RWPE2 (cell line): ENCODE data around the gene EGFR.

Experiments
- ATAC-seq: fragments of 200-7000 bp; cut with Tn5 transposase; 3 replicates; pipeline ENCODE4 v1.9.1; 2021; ENCODE audit warnings: low read depth
- DNase-seq: peaks from one replicate; pipeline ENCODE4 v3.0.0-alpha.2; 2020; ENCODE audit warnings: low spot score
- H3K27ac ChIP-seq: fragments of 450-650 bp; 2 replicates; pipeline ENCODE4 v1.5.1; 2017; ENCODE audit warnings: mild to moderate bottlenecking; ENCODE audit not compliant: poor library complexity, severe bottlenecking
- H3K27me3 ChIP-seq: fragments of 250-450 bp; sonication (Bioruptor Pico); 2 replicates; pipeline ENCODE4 v1.5.1; 2021; ENCODE audit warnings: mild to moderate bottlenecking, moderate library complexity; ENCODE audit not compliant: insufficient read depth, poor library complexity, severe bottlenecking
- H3K36me3 ChIP-seq: fragments of 250-450 bp; sonication (Bioruptor Pico); 2 replicates; pipeline ENCODE4 v1.5.1; 2020; ENCODE audit warnings: low read depth, mild to moderate bottlenecking, moderate library complexity
- H3K4me1 ChIP-seq: fragments of 250-450 bp; sonication (Bioruptor Pico); 2 replicates; pipeline ENCODE4 v1.5.1; 2021; ENCODE audit warnings: mild to moderate bottlenecking, moderate library complexity; ENCODE audit not compliant: insufficient read depth, poor library complexity, severe bottlenecking
- H3K4me3 ChIP-seq: fragments of 250-450 bp; sonication (Bioruptor Pico); 2 replicates; pipeline ENCODE4 v1.5.1; 2021; ENCODE audit warnings: mild to moderate bottlenecking, moderate library complexity; ENCODE audit not compliant: severe bottlenecking
- H3K9me3 ChIP-seq: fragments of 250-450 bp; sonication (Bioruptor Pico); 2 replicates; pipeline ENCODE4 v1.5.1; 2021; ENCODE audit warnings: mild to moderate bottlenecking, moderate library complexity; ENCODE audit not compliant: severe bottlenecking
- TF ChIP-seq, protein P1 (sequence below): fragments of 450-650 bp; IDR thresholded peaks from one replicate; pipeline ENCODE4 v1.5.1; 2017; ENCODE audit warnings: mild to moderate bottlenecking, moderate library complexity; ENCODE audit not compliant: poor library complexity, severe bottlenecking

The EGFR gene

DNA sequence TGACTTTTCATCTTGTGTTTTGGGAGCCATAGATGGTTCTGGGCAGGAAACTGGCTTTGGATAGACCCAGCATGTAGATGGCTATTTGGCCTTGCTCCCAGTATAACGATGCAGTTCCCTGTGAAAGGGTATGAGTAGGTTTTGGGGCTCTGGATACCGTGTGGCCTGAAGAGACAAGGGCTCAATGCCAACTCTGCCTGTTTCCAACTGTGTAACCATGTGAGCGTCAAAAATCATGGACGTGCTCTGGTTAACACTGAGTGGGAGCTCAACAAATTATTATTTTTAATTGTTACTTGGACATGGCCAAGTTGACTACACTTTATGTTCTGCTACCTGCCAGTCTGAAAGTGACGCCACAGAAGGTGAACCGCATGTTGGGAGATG, 41.8 kb downstream of the EGFR start:
- ATAC-seq (no peak), DNase-seq (no peak)
- Histone ChIP-seq H3K9me3 (no peaks in the 10 kb centered on the region), H3K4me1 (peaks cover 88% of the 10 kb centered on the region), H3K4me3 (no peak overlapping the region), H3K27me3 (no peaks in the 10 kb centered on the region), H3K36me3 (peaks cover 93% of the 10 kb centered on the region), H3K27ac (peak overlapping the region; percentile 96)
- TF ChIP-seq, protein P1, sequence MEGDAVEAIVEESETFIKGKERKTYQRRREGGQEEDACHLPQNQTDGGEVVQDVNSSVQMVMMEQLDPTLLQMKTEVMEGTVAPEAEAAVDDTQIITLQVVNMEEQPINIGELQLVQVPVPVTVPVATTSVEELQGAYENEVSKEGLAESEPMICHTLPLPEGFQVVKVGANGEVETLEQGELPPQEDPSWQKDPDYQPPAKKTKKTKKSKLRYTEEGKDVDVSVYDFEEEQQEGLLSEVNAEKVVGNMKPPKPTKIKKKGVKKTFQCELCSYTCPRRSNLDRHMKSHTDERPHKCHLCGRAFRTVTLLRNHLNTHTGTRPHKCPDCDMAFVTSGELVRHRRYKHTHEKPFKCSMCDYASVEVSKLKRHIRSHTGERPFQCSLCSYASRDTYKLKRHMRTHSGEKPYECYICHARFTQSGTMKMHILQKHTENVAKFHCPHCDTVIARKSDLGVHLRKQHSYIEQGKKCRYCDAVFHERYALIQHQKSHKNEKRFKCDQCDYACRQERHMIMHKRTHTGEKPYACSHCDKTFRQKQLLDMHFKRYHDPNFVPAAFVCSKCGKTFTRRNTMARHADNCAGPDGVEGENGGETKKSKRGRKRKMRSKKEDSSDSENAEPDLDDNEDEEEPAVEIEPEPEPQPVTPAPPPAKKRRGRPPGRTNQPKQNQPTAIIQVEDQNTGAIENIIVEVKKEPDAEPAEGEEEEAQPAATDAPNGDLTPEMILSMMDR, result no peak

DNA sequence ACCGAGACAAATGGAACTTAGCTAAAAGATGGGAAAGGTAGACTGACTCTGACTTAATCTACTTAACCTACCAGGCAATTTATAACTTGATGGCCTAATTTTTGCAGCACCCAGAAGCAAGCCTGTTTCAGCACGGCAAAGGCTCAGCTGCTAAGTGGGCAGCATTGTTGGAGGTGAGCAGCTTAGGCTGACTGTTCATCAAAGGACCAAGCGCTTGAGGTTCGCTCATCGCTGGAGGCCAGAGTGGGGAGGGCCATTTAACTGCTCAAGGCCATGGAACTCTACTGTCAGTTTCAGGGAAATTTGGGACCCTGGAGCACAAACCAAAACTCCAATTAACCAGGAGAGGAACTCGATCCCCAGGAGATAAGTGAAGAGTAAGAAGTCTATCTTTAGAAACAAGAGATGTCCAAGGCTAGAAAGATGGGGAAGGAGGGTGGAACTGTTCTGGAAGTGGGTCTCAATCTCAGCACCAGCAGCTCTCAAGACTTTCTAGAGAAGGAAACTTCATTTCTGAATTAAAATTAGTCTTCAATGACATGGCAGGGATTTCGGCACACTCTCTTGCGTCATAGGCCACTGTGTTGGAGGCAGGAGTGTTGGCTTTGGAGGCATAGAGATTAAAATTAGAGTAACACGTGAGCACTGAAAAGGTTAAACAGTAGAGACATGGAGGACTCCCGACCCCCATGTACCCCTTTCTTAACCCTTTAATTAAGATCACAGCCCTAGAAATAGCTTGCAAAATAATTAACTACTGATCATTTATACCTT, 43.1 kb downstream of the EGFR start:
- peak overlapping the region; percentile 96 for H3K27ac ChIP-seq
- ATAC-seq, result no peak
- DNase-seq, result no peak

DNA sequence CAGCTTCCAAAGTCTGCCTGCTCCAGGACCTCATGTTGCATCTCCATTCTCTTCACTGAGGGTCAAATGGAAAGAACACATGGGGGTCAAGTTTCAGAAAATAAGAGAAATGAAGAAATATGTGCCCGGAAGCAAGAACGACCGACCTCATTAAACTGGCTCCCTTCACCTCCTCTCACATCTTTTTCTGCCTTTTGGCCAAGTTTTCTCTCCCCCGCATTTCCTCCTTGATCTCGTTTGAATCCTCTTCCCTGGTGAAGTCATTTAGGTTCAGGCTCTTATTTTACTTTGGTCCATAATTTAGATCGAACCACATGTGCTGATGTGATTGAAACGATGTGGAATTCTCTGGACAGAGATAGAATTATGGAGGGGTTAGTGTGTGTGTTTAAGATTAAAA, 44.2 kb downstream of the EGFR start:
- peaks cover 92% of the 10 kb centered on the region for H3K36me3 ChIP-seq
- no peak overlapping the region for H3K4me3 ChIP-seq
- H3K4me1 ChIP-seq, result peaks cover 79% of the 10 kb centered on the region
- ATAC-seq (no peak), DNase-seq (no peak)
- TF ChIP-seq, protein P1, result no peak
- no peaks in the 10 kb centered on the region for H3K9me3 ChIP-seq
- H3K27me3 ChIP-seq, result no peaks in the 10 kb centered on the region
- peak overlapping the region; percentile 96 for H3K27ac ChIP-seq

More for the DNA sequence above, 43.1 kb downstream of the EGFR start:
- H3K4me1 ChIP-seq, result peaks cover 84% of the 10 kb centered on the region
- no peaks in the 10 kb centered on the region for H3K9me3 ChIP-seq
- H3K4me3 ChIP-seq, result no peak overlapping the region
- no peaks in the 10 kb centered on the region for H3K27me3 ChIP-seq
- TF ChIP-seq, protein P1, result no peak
- H3K36me3 ChIP-seq, result peaks cover 92% of the 10 kb centered on the region

DNA sequence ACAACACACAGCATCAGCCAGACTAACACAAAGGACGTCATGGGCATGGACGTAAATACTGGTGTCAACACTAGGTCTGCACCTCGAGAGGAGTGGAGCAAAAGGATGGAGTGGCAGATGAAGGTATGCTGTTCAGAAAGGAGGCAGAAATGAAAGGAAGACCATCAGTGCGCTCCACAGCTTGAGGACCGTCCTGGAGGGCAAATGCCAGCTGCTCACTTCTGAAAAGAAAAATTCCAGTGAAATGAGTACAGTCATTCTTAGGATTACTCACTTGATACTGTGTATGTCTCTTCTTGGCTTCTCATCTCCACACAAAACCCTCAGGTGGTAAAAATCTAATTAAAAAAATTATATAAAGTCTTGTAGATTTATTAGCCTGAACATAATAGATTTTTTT, 44.8 kb downstream of the EGFR start:
- no peak for DNase-seq
- Histone ChIP-seq H3K9me3 (no peaks in the 10 kb centered on the region), H3K4me1 (peaks cover 81% of the 10 kb centered on the region), H3K4me3 (no peak overlapping the region), H3K36me3 (peaks cover 92% of the 10 kb centered on the region), H3K27me3 (no peaks in the 10 kb centered on the region), H3K27ac (peak overlapping the region; percentile 96)
- ATAC-seq, result peak; percentile 61
- TF ChIP-seq, protein P1, result no peak

DNA sequence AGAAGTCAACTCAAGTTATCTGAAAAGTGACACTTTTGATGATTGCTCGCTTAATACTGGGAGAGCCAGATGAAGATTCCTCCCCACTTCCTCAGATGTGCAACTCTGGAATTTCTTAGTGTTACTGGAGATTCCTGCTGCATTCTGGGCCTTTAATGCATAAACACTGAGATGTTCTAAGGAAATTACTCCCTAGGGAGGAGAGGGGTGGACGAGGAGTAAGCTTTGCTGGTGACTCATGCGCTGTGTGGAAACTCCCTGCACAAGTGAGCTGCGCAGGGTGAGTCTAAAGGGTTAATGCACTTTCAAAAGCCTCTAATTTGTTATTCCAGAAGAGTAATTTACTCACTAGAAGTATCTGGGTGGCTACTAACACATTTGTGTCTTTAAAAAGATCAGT, 46.3 kb downstream of the EGFR start:
- H3K4me1 ChIP-seq, result peaks cover 71% of the 10 kb centered on the region
- H3K27ac ChIP-seq, result peak overlapping the region; percentile 96
- no peak overlapping the region for H3K4me3 ChIP-seq
- peak; percentile 89 for DNase-seq
- no peaks in the 10 kb centered on the region for H3K27me3 ChIP-seq
- TF ChIP-seq, protein P1, result no peak
- no peaks in the 10 kb centered on the region for H3K9me3 ChIP-seq
- ATAC-seq, result peak; percentile 81
- peaks cover 92% of the 10 kb centered on the region for H3K36me3 ChIP-seq
